ENCODE data around the gene POLA1. TPM values are rescaled to one million over a fixed set of nuclear protein-coding genes. Genes with fewer than 3 reads are reported as not detected.

POLA1 gene
- total RNA-seq, 1 donor from 2014 or later = 80.4 TPM

DNA sequence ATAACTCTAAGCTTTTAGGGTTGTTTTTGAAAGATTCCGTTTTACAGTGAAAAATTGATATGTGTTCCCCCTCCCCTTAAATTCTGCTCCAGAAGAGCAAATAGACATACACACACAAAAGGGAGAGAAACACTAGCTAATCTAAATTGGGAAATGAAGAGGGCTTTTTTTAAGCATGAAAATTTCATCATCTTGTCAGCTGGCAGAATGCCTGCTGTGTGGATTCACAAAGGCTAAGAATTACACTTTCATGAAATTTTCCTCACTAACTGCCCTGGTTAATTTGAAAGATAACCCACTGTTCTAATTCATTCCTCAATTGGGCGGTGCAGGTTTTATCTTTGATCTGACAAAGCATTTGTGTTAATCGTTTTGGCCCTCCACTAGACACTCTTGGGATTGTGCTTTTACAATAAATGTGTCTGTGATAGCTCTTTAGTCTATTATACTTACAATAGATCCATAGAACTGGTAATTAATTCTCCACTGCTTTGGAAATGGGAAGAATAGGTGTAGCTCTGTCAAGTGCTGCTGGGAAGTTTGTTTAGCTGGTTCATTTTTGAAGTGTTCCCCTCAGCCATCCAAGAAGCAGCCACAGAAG lies 152.9 kb downstream of the POLA1 start:
- Mint-ChIP-seq H3K9me3 (no peaks in the 10 kb centered on the region), H3K27ac (peak overlapping the region; percentile 33), H3K36me3 (peaks cover 32% of the 10 kb centered on the region), H3K27me3 (ENCODE audit: insufficient read depth, low read depth) (peaks cover 2% of the 10 kb centered on the region), H3K4me3 (no peak overlapping the region), H3K4me1 (peaks cover 11% of the 10 kb centered on the region)
- no peak overlapping the region for H3K4me2 ChIP-seq
- H3F3A ChIP-seq (ENCODE audit: low read depth) = no peaks in the 10 kb centered on the region
- no peak for TF ChIP-seq EZH2phosphoT487 (IDR thresholded peaks at IDR 0.05)
- TF ChIP-seq, protein P1, sequence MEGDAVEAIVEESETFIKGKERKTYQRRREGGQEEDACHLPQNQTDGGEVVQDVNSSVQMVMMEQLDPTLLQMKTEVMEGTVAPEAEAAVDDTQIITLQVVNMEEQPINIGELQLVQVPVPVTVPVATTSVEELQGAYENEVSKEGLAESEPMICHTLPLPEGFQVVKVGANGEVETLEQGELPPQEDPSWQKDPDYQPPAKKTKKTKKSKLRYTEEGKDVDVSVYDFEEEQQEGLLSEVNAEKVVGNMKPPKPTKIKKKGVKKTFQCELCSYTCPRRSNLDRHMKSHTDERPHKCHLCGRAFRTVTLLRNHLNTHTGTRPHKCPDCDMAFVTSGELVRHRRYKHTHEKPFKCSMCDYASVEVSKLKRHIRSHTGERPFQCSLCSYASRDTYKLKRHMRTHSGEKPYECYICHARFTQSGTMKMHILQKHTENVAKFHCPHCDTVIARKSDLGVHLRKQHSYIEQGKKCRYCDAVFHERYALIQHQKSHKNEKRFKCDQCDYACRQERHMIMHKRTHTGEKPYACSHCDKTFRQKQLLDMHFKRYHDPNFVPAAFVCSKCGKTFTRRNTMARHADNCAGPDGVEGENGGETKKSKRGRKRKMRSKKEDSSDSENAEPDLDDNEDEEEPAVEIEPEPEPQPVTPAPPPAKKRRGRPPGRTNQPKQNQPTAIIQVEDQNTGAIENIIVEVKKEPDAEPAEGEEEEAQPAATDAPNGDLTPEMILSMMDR (IDR thresholded peaks at IDR 0.05) = no peak
- no peak for TF ChIP-seq EZH2 (IDR thresholded peaks at IDR 0.05)
- no peak for DNase-seq (ENCODE audit: low spot score)
- no peak overlapping the region for H2AFZ ChIP-seq (replicated peaks)
- no peaks in the 10 kb centered on the region for H3K27me3 ChIP-seq
- no peaks in the 10 kb centered on the region for H4K20me1 ChIP-seq (ENCODE audit: low read depth)
- H3K9ac ChIP-seq = no peak overlapping the region
- no peaks in the 10 kb centered on the region for H3K4me1 ChIP-seq
- peaks cover 5% of the 10 kb centered on the region for H3K36me3 ChIP-seq
- H3K4me3 ChIP-seq = no peak overlapping the region
- peak overlapping the region; percentile 34 for H3K27ac ChIP-seq
- no peaks in the 10 kb centered on the region for H3K79me2 ChIP-seq (ENCODE audit: low read depth)
- H3K9me3 ChIP-seq (ENCODE audit: low read depth) = no peaks in the 10 kb centered on the region

DNA sequence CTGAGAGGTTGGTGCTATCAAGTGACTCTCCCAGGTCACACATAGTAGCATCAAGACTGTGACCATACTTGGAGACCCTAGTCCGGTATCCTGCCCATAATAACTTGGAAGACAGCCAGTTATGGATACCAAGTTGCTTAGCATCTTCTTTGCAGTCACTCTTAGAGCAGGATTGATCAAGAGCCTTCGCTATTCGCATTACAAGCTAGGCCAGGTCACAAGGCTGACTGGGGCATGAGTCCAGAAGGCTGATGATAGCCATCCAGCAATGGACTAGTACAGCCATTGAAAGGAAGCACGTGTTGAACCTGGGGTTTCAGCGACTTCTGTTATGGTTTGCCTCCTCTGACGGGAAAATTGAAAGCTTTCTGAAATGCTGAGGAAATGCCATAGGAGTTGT lies 157.6 kb downstream of the POLA1 start:
- Mint-ChIP-seq H3K27me3 (ENCODE audit: insufficient read depth, low read depth) (peaks cover 2% of the 10 kb centered on the region), H3K27ac (no peak overlapping the region), H3K36me3 (peaks cover 42% of the 10 kb centered on the region), H3K4me3 (no peak overlapping the region), H3K4me1 (peaks cover 8% of the 10 kb centered on the region), H3K9me3 (no peaks in the 10 kb centered on the region)
- Histone ChIP-seq H4K20me1 (ENCODE audit: low read depth) (no peaks in the 10 kb centered on the region), H3K9ac (no peak overlapping the region), H3F3A (ENCODE audit: low read depth) (no peaks in the 10 kb centered on the region), H3K4me2 (no peak overlapping the region), H3K4me1 (no peaks in the 10 kb centered on the region), H2AFZ (replicated peaks) (no peak overlapping the region), H3K79me2 (ENCODE audit: low read depth) (no peaks in the 10 kb centered on the region), H3K9me3 (ENCODE audit: low read depth) (no peaks in the 10 kb centered on the region), H3K27me3 (no peaks in the 10 kb centered on the region), H3K36me3 (no peaks in the 10 kb centered on the region), H3K4me3 (no peak overlapping the region), H3K27ac (no peak overlapping the region)
- DNase-seq (ENCODE audit: low spot score) = no peak
- no peak for TF ChIP-seq EZH2 (IDR thresholded peaks at IDR 0.05)
- TF ChIP-seq, protein P1 (IDR thresholded peaks at IDR 0.05) = no peak
- TF ChIP-seq EZH2phosphoT487 (IDR thresholded peaks at IDR 0.05) = no peak

DNA sequence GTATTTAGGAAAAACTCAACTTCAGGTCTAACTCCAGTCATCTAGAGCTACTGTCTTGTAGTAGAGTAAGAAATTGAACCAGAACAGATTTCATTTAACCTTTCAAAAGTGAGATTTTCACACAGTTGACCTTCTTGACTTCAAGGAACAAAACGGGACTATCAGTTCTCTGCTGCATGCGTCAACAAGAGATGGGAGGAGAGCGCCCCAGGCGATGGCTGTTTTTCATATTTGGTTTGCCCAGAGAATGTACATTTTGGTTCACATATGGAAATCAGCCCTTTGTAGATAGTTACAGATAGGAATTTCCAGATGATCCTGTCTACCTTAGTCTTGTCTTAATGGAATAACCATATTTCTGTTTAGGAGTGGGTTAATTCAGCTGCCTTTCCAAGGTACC lies 158.1 kb downstream of the POLA1 start:
- TF ChIP-seq EZH2 (IDR thresholded peaks at IDR 0.05) (no peak), EZH2phosphoT487 (IDR thresholded peaks at IDR 0.05) (no peak)
- TF ChIP-seq, protein P1 (IDR thresholded peaks at IDR 0.05) = no peak
- H3K4me1 ChIP-seq = no peaks in the 10 kb centered on the region
- DNase-seq (ENCODE audit: low spot score) = no peak
- no peak overlapping the region for H2AFZ ChIP-seq (replicated peaks)
- H3K4me2 ChIP-seq = no peak overlapping the region
- H3K27me3 ChIP-seq = no peaks in the 10 kb centered on the region
- H4K20me1 ChIP-seq (ENCODE audit: low read depth) = no peaks in the 10 kb centered on the region
- H3K36me3 ChIP-seq = no peaks in the 10 kb centered on the region
- no peak overlapping the region for H3K27ac Mint-ChIP-seq
- no peak overlapping the region for H3K27ac ChIP-seq
- H3K9me3 ChIP-seq (ENCODE audit: low read depth) = no peaks in the 10 kb centered on the region
- no peak overlapping the region for H3K9ac ChIP-seq
- H3K9me3 Mint-ChIP-seq = no peaks in the 10 kb centered on the region
- peaks cover 41% of the 10 kb centered on the region for H3K36me3 Mint-ChIP-seq
- H3K4me1 Mint-ChIP-seq = peaks cover 4% of the 10 kb centered on the region
- no peaks in the 10 kb centered on the region for H3F3A ChIP-seq (ENCODE audit: low read depth)
- H3K4me3 Mint-ChIP-seq = no peak overlapping the region
- no peak overlapping the region for H3K4me3 ChIP-seq
- H3K27me3 Mint-ChIP-seq (ENCODE audit: insufficient read depth, low read depth) = peaks cover 2% of the 10 kb centered on the region
- H3K79me2 ChIP-seq (ENCODE audit: low read depth) = no peaks in the 10 kb centered on the region

Data from neural progenitor cell (in vitro differentiated cells).